Kasumi-1 (cell line): ENCODE measurements around the gene PAQR7.

Experiments used
- DNase-seq, 2 experiments: peaks; one replicate each; lab custom pipeline; 2025; lab: John Stamatoyannopoulos, UW

Gene PAQR7

GRCh38 chr1:25816112-25816718 lies 59.3 kb downstream of the PAQR7 start:
- DNase-seq, result no peak

DNA sequence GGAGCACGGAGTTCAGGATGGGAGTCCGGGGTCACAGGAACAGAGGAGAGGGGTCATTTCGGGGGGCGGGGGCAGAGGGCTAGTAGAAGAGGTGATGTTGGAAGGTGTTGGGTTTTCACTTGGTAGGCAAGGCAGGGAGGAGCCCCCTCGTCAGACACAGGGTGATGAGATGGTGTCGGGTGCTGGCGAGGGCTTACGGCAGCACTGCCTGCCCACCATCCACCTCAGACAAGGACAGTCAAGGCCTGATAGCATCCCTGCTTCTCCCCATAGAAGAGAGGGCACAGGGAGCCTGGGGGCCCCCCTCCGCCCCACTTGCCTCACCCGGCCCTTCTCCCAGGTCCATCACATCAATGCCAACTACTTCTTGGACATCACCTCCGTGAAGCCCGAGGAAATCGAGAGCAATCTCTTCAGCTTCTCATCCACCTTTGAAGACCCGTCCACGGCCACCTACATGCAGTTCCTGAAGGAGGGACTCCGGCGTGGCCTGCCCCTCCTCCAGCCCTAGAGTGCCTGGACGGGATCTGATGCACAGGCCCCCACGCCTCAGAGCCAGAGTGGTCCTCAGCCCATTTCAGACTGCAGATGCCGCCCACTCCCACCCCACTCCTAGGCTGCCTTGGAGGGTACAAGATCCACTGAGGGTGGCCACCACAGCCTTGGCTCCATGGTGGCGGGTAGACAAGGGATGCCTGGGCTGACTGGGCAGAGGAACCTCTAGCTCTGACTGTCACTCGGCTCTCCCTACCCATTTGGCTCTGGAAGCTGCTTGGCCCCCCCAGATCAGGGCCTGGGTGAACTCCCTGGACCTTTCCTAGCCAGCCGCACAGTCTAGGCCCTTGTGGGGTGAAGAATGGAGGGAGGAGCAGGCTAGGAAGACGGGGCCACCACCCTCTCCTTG lies 60.0 kb downstream of the PAQR7 start:
- DNase-seq, result no peak

DNA sequence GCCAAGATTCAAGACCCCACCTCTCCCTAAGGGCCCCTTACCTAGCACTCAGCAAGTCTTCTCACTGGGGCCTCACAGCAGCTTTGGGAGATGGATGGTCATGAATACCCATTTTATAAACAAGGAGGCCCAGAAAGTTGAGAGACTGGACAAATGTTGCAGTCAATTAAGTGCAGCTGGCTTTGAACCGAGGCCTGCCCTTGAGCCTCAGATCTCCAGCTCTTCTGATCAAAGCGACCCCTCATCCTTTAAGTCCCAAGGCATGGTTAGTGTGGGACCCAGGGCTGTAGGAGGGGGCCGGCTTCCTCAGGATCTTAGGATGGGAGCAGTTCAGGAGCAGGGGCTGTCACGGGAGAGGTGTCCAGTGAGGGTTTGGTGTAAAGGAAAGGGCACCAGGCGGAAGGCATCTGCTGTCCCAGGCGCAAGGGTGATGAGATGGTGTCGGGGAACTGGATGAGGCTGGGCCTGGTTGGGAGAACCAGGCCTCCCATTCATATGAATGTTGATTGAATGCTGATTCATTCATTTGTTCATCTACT lies 60.9 kb downstream of the PAQR7 start:
- no peak for DNase-seq

GRCh38 chr1:25813734-25814471 lies 61.6 kb downstream of the PAQR7 start:
- DNase-seq, result no peak

- no peak for DNase-seq
Measured at GRCh38 chr1:25813071-25813733, 62.3 kb downstream of the PAQR7 start.
